GM18520 (cell line): Measurements from ENCODE around the gene NT5DC4.

Experiments
- ATAC-seq: cut with Tn5 transposase; IDR thresholded peaks from one replicate; pipeline ENCODE4 v1.9.1; 2021; ENCODE audit not compliant: unreplicated experiment

NT5DC4 gene

GRCh38 chr2:112722816-112723546 lies 2.2 kb downstream of the NT5DC4 start:
- ATAC-seq = no peak

- no peak for ATAC-seq
Measured at GRCh38 chr2:112723547-112723940, 2.7 kb downstream of the NT5DC4 start.

- ATAC-seq = no peak
Measured at GRCh38 chr2:112723995-112724394, 3.2 kb downstream of the NT5DC4 start.

GRCh38 chr2:112724591-112725525 lies 4.0 kb downstream of the NT5DC4 start:
- ATAC-seq = no peak

- no peak for ATAC-seq
Measured at GRCh38 chr2:112725545-112726457, 5.0 kb downstream of the NT5DC4 start.

GRCh38 chr2:112726487-112727190 lies 5.8 kb downstream of the NT5DC4 start:
- ATAC-seq = peak; percentile 53

- ATAC-seq = no peak
Measured at GRCh38 chr2:112727276-112728028, 6.6 kb downstream of the NT5DC4 start.

GRCh38 chr2:112728029-112728362 lies 7.2 kb downstream of the NT5DC4 start:
- no peak for ATAC-seq

GRCh38 chr2:112728378-112729175 lies 7.8 kb downstream of the NT5DC4 start:
- no peak for ATAC-seq

GRCh38 chr2:112730216-112730615 lies 9.4 kb downstream of the NT5DC4 start:
- no peak for ATAC-seq

- no peak for ATAC-seq
Measured at GRCh38 chr2:112730791-112731190, 10.0 kb downstream of the NT5DC4 start.

GRCh38 chr2:112731479-112731878 lies 10.7 kb downstream of the NT5DC4 start:
- ATAC-seq = no peak

- ATAC-seq = no peak
Measured at GRCh38 chr2:112733456-112733855, 12.6 kb downstream of the NT5DC4 start.

GRCh38 chr2:112733871-112734270 lies 13.1 kb downstream of the NT5DC4 start:
- no peak for ATAC-seq

- no peak for ATAC-seq
Measured at GRCh38 chr2:112737542-112738232, 16.9 kb downstream of the NT5DC4 start.

GRCh38 chr2:112740527-112740926 lies 19.7 kb downstream of the NT5DC4 start:
- no peak for ATAC-seq

GRCh38 chr2:112749755-112750559 lies 29.1 kb downstream of the NT5DC4 start:
- ATAC-seq = peak; percentile 44

- no peak for ATAC-seq
Measured at GRCh38 chr2:112750560-112750843, 29.7 kb downstream of the NT5DC4 start.
